Colonic mucosa (tissue), 4 donors: ENCODE measurements around the gene CLTCL1. TPM values are rescaled to one million over a fixed set of nuclear protein-coding genes. Genes with fewer than 3 reads are reported as not detected.

Experiments used
- DNase-seq: peaks from one replicate; pipeline ENCODE4 v3.0.0-alpha.2; 2020
- H3K27ac ChIP-seq: fragments of 200-600 bp; one replicate; pipeline ENCODE4 v1.8.0; 2021
- H3K27me3 ChIP-seq: fragments of 200-600 bp; one replicate; pipeline ENCODE4 v1.8.0; 2021
- H3K36me3 ChIP-seq: fragments of 200-600 bp; one replicate; pipeline ENCODE4 v1.8.0; 2021
- H3K4me1 ChIP-seq: fragments of 200-600 bp; one replicate; pipeline ENCODE4 v1.8.0; 2021; ENCODE audit warnings: mild to moderate bottlenecking
- H3K4me3 ChIP-seq: fragments of 200-600 bp; one replicate; pipeline ENCODE4 v1.8.0; 2021
- H3K9ac ChIP-seq, 2 donors: one replicate each; pipeline ENCODE4 v1.7.0; 2013; ENCODE audit warnings: control low read depth in 2 of 2, low read depth in 2 of 2, low read length in 2 of 2
- H3K9me3 ChIP-seq: fragments of 200-600 bp; one replicate; pipeline ENCODE4 v1.8.0; 2021
- CTCF ChIP-seq: fragments of 200-600 bp; IDR thresholded peaks from one replicate; pipeline ENCODE4 v1.8.0; 2022; ENCODE audit warnings: antibody characterized with exemption, mild to moderate bottlenecking
- intact Hi-C: fragments of 100-400 bp; cut with DNase I; formaldehyde crosslinking; loops from one replicate; pipeline ENCODE4 v1.14.1; 2022
- total RNA-seq, 2 donors: library from RNA; stranded (reverse); fragmentation: NEBNext Ultra II Directional in 1 of 2; extraction: Animal tissue kit (Norgen Biotek cat#: 25700) in 1 of 2; gene quantifications; one replicate each; pipeline ENCODE4 v1.2.1, GENCODE V29; 2021
- donor health status: healthy.
- donor health status: DM: no; HTN: no; CAD: no.
- donor health status: DM: no; HTN: no; CAD: no.

The CLTCL1 gene
- total RNA-seq, 2 donors from 2014 or later = 3.4 to 3.5 TPM

DNA sequence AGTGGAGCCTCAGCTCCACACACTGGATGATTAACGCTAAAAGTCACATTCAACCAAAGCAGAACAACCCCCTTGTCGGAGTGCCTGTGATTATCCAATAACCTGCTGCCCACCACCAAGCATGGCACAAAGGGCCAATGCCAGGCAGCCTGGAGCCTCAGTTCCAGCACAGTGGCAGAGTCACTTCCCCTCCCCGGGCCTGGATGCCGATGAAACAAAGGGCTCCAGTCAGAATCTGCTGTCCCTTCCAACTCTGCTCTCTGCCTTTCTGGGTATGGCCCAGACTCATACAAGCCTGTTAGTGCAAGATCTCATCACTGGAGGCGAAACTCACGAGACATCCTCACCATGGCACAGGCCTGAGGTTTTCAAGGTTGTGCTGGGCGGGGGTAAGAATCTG lies 52.1 kb downstream of the CLTCL1 start:
- TF ChIP-seq CTCF = no peak
- Histone ChIP-seq H3K4me1 (no peaks in the 10 kb centered on the region), H3K9ac (no peak overlapping the region), H3K9me3 (no peaks in the 10 kb centered on the region), H3K27ac (no peak overlapping the region), H3K36me3 (no peaks in the 10 kb centered on the region), H3K27me3 (no peaks in the 10 kb centered on the region), H3K4me3 (no peak overlapping the region)
- intact Hi-C loops = no loop called here
- DNase-seq = no peak

- Histone ChIP-seq H3K9me3 (no peaks in the 10 kb centered on the region), H3K4me1 (no peaks in the 10 kb centered on the region), H3K36me3 (no peaks in the 10 kb centered on the region), H3K9ac (no peak overlapping the region), H3K27me3 (no peaks in the 10 kb centered on the region), H3K4me3 (no peak overlapping the region), H3K27ac (no peak overlapping the region)
- intact Hi-C loops = no loop called here
- no peak for TF ChIP-seq CTCF
- DNase-seq = no peak
Observed at GRCh38 chr22:19238900-19239299, 52.6 kb downstream of the CLTCL1 start.

DNA sequence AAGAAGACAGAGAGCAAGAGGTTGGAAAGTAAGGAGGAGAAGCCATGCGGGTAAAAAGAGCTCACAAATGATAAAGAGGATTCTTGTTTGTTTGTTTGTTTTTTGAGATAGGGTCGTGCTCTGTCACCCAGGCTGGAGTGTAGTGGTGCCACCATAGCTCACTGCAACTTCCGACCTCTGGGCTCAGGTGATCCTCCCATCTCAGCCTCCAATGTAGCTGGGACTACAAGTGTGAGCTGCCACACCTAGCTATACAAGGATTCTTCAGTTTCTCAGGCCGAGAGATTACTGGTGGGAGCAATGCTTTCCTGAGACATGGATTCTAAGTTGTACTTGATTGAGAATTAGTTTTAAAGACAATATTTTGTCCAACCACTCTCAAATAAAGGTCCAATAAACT lies 55.6 kb downstream of the CLTCL1 start:
- Histone ChIP-seq H3K27ac (no peak overlapping the region), H3K36me3 (no peaks in the 10 kb centered on the region), H3K4me1 (no peaks in the 10 kb centered on the region), H3K27me3 (no peaks in the 10 kb centered on the region), H3K9me3 (no peaks in the 10 kb centered on the region), H3K9ac (no peak overlapping the region), H3K4me3 (no peak overlapping the region)
- no peak for TF ChIP-seq CTCF
- no peak for DNase-seq
- intact Hi-C loops = no loop called here

DNA sequence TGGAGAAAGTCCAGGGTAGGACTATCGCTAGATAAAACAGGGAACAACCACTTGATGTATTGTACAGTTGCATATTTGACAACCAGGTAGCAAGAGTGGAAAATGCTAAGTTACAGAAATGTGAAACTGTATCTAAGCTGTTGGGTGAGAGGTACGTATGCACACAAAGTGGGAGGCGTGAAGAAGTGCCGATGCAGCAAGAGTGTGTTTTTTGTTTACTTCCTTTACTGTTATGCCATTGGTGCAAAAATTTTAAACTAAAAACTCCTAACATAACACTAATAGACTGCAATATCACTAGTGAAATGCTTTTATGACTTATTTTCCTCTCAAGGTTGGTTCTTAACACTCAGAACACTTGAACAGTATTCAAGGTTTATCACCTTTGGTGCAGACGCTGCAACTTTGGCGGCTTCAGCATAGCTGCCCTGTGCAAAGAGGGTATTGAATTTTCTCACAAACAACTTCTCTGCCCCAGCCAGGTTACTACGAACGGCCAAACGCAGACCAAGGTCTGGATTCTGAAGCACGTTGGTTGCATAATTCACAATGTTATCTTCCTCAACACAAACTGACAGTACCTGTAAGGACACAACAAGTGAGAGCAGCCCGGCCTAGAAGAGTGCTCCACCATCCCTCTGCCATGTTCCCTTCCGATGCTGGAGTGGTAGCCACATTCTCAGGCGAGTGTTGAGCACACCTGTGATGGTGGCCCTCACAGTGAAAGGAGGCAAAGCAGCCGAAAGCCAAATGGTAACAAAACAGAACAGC lies 57.2 kb downstream of the CLTCL1 start:
- no peak overlapping the region for H3K9ac ChIP-seq
- H3K27me3 ChIP-seq = no peaks in the 10 kb centered on the region
- H3K4me3 ChIP-seq = no peak overlapping the region
- no peak for TF ChIP-seq CTCF
- no peaks in the 10 kb centered on the region for H3K9me3 ChIP-seq
- intact Hi-C loops = no loop called here
- H3K4me1 ChIP-seq = no peaks in the 10 kb centered on the region
- no peaks in the 10 kb centered on the region for H3K36me3 ChIP-seq
- H3K27ac ChIP-seq = no peak overlapping the region
- no peak for DNase-seq

GRCh38 chr22:19233189-19233661 lies 58.3 kb downstream of the CLTCL1 start:
- no peaks in the 10 kb centered on the region for H3K9me3 ChIP-seq
- no peak for TF ChIP-seq CTCF
- H3K36me3 ChIP-seq = no peaks in the 10 kb centered on the region
- intact Hi-C loops = no loop called here
- no peaks in the 10 kb centered on the region for H3K27me3 ChIP-seq
- no peaks in the 10 kb centered on the region for H3K4me1 ChIP-seq
- DNase-seq = no peak
- no peak overlapping the region for H3K4me3 ChIP-seq
- no peak overlapping the region for H3K27ac ChIP-seq
- no peak overlapping the region for H3K9ac ChIP-seq
